Breast epithelium (tissue), 3 donors: ENCODE results near the gene MYO5A.

Source experiments
- CTCF ChIP-seq, 3 donors: fragments of 450-650 bp; IDR thresholded peaks; one replicate each; pipeline ENCODE4 v1.5.1; 2016 to 2017; ENCODE audit warnings: antibody characterized with exemption in 3 of 3, mild to moderate bottlenecking in 3 of 3, moderate library complexity in 3 of 3
- POLR2A ChIP-seq: fragments of 450-650 bp; IDR thresholded peaks from one replicate; pipeline ENCODE4 v1.6.1; 2016; ENCODE audit warnings: antibody characterized with exemption, mild to moderate bottlenecking, moderate library complexity
- POLR2AphosphoS5 ChIP-seq, 3 donors: sonication (generic); formaldehyde crosslinking; IDR thresholded peaks; one replicate each; pipeline ENCODE4 v1.6.1; 2017; ENCODE audit warnings: antibody characterized with exemption in 3 of 3

DNA sequence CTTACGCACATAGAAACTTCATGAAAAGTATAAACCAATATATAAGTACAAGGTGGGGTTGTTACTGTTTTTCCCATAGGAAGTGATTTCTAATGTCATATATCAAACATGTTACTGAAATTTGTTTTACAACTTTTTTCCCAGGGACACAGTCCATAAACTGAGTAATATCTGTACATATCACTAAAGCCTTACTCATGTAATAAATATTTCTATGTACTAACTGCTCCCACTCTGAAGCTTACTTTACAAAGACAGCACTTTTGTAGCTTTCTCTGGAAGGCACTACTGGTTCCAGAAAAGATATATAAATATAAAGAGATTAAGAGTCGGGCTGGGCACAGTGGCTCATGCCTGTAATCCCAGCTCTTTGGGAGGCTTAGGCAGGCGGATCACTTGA lies 91.7 kb downstream of the MYO5A start:
- no peak for TF ChIP-seq CTCF (IDR thresholded peaks at IDR 0.05)
- no peak for TF ChIP-seq POLR2A
- no peak for TF ChIP-seq POLR2AphosphoS5 (IDR thresholded peaks at IDR 0.05)
